ENCODE results near the gene PEX26.
"Not testable (repeated sequence)": the region's sequence is repeated elsewhere in the genome, so short reads cannot be mapped to it uniquely, and the experiment has no call there.

Gene PEX26

DNA sequence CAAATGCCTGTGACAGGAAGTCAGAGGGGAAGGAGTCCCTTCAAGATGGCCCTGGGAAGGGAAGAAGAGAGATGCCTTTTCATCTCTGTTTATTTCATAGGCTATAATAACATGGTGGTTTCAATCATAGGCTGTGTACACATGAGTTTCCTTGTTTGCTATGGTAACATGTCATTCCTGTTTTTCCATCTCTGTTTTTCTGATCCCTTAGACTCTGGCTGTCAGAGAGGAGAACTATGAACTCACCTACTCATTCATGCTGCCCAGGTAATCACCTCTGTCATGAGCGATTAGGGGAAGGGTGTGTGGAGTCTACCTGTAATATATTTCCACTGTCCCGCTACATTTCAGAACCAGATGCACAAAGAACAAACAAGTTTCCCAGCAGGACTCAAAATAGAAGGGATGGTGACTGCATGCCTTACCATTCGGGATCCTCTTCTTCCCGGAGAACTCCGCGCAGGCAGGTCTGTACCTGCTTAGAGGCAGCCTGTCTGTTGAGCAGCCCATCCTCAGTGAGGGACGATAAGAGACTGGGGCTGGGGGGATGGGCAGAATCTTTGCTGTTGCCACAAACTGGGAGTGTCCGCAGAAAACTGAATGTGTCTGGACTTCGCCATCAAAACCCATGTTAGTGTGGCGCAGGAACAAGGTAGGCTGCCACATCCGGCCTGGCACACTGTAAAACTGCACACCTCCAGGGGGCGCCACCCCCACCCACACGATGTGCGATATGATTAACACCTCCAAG, 7.1 kb upstream of the PEX26 start:
- no peak for DNase-seq (ENCODE audit: low read depth in 2 of 2, low spot score in 1 of 2)

- DNase-seq (ENCODE audit: low read depth in 2 of 2, low spot score in 1 of 2) = not testable (repeated sequence)
Measured at GRCh38 chr22:18071307-18071967, 6.4 kb upstream of the PEX26 start.

DNA sequence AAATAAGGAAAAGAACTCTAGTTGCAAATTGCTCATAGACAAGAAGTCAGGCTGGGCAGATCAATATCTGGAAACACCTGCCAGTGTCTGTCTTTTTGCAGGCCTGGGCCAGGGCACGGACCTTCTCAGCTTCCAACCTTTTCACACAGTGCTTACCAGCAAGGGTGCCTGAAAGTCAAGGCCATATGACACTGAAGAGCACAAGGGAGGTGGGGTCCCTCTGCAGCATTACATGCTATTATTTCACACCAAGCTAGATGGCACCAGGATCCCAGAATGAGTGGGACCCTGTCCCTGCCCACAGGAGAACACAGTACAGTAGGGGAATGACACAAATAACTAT, 5.9 kb upstream of the PEX26 start:
- no peak for DNase-seq (ENCODE audit: low read depth in 2 of 2, low spot score in 1 of 2)

GRCh38 chr22:18073467-18073866, 4.3 kb upstream of the PEX26 start:
- no peak for DNase-seq (ENCODE audit: low read depth in 2 of 2, low spot score in 1 of 2)

DNA sequence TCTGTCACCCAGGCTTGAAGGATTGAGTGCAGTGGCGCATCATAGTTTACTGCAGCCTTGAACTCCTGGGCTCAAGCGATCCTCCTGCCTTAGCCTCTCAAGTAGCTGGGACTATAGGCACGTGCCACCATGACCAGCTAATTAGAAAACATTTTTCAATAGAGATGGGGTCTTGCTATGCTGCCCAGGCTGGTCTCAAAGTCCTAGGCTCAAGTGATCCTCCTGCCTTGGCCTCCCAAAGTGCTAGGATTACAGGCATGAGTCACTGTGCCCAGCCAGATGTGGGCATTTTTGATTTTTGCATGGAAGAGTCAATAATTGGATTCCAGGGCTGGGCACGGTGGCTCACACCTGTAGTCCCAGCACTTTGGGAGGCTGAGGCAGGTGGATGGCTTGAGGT, 3.9 kb upstream of the PEX26 start:
- DNase-seq (ENCODE audit: low read depth in 2 of 2, low spot score in 1 of 2) = not testable (repeated sequence)

GRCh38 chr22:18075101-18075719, 2.6 kb upstream of the PEX26 start:
- DNase-seq (ENCODE audit: low read depth in 2 of 2, low spot score in 1 of 2) = no peak

- no peak for DNase-seq (ENCODE audit: low read depth in 2 of 2, low spot score in 1 of 2)
Measured at GRCh38 chr22:18075720-18076497, 1.9 kb upstream of the PEX26 start.

DNA sequence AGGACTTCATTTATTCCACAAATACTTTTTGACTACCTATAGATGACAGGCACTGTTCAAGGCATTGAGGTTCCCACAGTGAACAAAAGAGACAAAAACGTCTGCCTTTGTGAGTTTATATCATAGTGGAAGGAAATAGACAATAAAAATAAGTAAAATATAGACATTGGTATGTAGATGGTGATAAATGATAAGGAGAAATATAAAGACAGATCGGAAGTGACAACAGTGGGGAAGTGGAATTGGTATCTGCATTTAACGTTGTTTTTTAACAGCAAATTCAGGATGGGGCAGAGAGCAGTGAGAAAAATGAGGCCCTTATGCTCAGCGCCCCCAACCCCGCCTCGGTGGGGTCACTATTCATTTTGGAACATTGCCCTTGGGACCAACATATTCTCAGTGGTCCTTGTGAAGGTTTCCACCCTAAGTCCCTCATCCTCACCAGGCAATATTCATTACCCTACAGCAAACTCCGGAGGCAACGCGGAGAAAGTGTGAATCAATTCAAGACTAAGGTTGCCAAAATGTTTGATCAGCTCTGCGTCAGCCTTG, 627 bp upstream of the PEX26 start:
- DNase-seq (ENCODE audit: low read depth in 2 of 2, low spot score in 1 of 2) = no peak

DNA sequence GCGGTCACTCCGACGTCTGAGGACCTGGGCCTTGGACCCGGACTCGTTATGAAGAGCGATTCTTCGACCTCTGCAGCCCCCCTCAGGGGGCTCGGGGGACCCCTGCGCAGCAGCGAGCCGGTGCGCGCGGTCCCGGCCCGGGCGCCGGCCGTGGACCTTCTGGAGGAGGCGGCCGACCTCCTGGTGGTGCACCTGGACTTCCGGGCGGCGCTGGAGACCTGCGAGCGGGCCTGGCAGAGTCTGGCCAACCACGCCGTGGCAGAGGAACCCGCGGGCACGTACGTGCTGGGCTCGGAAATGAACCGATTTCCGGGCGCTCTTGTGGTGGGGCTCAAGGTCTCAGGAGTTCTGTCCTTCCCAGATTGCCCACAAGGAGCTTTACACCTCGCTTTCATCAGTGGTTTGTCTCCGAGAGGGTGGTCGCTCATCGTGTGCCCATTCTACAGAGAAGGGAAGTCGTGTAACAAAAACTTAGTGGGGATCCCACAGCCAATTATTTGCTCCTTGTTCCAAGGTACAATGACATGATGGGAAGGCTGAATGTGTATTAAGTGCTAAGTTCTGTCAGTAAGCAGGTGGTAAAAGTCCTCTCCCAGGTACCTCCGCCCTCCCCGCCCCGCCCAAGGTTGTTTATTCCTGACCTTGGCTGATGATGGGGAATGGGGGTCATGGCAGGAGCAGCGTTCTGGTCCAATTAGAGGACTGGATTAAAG, 695 bp downstream of the PEX26 start:
- DNase-seq (ENCODE audit: low read depth in 2 of 2, low spot score in 1 of 2) = no peak

DNA sequence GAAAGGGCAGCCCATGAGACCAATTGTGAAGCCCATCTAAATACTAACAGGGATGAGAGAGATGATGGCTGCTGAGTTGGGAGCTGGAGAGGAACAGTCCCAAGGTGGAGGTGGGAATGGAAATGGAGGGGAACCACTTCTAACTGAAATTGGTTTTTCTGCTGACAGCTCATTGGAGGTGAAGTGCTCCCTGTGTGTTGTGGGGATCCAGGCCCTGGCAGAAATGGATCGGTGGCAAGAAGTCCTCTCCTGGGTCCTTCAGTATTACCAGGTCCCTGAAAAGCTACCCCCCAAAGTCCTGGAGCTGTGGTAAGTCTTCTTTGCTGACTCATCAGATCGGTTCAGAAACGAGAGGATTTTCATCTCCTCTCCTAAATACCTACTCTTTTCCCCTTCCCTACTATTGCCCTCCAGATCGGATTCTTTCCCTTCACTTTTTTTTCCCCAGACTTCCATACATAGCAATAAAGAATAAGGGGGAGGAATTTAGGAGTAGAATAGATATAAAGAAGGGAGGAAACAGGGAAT, 2.0 kb downstream of the PEX26 start:
- DNase-seq (ENCODE audit: low read depth in 2 of 2, low spot score in 1 of 2) = no peak

DNA sequence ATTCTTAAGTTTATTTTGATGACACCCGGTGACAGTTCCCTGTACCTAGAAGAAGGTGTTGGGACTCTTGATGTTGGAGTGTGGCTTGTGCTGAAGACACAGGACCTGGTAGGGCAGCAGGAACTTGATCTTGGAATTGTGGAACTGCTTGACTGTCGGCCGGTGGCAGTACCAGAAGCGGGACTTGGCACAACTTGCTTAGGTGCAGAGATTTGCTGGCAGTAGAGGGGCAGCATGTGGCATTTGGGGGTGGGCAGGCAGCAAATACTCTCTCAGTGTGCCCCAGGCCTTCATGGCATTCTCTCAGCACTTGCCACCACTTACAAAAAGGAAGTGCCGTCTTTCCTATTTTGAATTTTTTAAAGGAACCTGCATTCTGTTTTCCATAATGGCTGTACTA, 3.6 kb downstream of the PEX26 start:
- no peak for DNase-seq (ENCODE audit: low read depth in 2 of 2, low spot score in 1 of 2)

- DNase-seq (ENCODE audit: low read depth in 2 of 2, low spot score in 1 of 2) = no peak
Measured at GRCh38 chr22:18082467-18082866, 4.7 kb downstream of the PEX26 start.

DNA sequence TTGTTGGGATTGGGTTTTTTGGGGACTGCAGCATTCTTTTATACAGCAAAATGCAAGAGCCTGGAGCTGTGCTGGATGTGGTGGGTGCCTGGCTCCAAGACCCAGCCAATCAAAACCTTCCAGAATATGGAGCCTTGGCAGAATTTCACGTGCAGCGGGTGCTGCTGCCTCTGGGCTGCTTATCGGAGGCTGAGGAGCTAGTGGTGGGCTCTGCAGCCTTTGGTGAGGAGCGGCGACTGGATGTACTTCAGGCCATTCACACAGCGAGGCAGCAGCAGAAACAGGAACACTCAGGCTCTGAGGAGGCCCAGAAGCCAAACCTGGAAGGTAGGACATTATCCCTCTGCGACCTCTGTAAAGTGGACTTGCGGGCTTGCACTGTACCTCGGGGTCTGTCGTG, 5.6 kb downstream of the PEX26 start:
- no peak for DNase-seq (ENCODE audit: low read depth in 2 of 2, low spot score in 1 of 2)

DNA sequence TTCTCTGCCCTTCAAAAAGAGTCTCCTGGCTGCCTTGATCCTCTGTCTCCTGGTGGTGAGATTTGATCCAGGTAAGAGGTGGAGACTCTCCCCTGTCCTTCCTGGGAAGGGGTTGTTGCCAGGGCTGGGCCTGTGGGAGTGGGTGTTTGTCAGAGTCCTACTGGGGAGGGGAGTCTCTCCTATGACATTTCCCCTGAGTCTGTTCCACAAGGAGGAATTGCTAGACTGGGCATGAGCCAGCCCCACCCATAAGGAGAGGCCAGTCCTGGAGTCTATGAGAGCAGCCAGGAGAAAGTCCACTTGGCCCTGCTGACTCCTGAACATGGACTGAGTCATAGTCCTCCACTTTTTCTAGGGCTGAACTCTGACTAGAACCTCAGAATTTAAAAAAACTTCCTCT, 7.4 kb downstream of the PEX26 start:
- DNase-seq (ENCODE audit: low read depth in 2 of 2, low spot score in 1 of 2) = no peak

- DNase-seq (ENCODE audit: low read depth in 2 of 2, low spot score in 1 of 2) = no peak
Measured at GRCh38 chr22:18087350-18087855, 9.6 kb downstream of the PEX26 start.

DNA sequence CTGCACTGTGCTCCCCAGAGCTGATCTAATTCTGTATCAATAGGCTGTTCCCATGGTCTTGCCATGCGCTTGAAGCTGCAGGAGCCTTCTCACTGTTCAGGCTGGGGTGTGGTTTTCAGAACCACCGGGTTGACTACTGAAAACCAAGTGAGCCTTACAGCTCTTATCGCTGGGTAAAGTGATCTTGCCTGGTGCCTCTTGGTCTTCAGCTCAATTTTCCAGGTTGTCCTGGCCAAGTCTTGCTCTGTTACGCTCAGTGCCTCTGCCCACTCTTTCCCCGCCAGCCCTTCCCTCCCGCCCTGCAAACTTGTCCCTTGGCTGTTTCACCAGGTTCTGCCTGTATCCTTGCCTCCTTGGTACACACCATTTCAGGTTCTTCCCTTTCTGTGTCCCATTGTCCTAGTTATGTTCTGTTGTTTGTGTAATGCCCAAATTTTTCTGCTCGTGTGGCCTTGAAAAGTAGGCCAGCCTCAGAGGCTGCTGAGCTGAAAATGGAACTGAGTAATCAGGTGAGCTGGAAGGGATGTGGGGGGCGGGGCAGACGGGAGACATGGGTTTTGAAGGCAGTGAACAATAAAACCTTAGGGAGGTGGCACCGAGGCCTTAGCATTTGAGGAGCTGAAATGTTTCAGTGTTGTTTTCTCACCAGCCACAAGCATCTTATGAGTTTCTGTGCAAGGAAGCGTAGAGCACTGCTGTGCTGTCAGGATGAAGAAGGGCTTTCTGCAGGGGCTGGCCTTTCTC, 11.2 kb downstream of the PEX26 start:
- no peak for DNase-seq (ENCODE audit: low read depth in 2 of 2, low spot score in 1 of 2)

- no peak for DNase-seq (ENCODE audit: low read depth in 2 of 2, low spot score in 1 of 2)
Measured at GRCh38 chr22:18090286-18090685, 12.5 kb downstream of the PEX26 start.

GRCh38 chr22:18091478-18091877, 13.7 kb downstream of the PEX26 start:
- no peak for DNase-seq (ENCODE audit: low read depth in 2 of 2, low spot score in 1 of 2)

DNA sequence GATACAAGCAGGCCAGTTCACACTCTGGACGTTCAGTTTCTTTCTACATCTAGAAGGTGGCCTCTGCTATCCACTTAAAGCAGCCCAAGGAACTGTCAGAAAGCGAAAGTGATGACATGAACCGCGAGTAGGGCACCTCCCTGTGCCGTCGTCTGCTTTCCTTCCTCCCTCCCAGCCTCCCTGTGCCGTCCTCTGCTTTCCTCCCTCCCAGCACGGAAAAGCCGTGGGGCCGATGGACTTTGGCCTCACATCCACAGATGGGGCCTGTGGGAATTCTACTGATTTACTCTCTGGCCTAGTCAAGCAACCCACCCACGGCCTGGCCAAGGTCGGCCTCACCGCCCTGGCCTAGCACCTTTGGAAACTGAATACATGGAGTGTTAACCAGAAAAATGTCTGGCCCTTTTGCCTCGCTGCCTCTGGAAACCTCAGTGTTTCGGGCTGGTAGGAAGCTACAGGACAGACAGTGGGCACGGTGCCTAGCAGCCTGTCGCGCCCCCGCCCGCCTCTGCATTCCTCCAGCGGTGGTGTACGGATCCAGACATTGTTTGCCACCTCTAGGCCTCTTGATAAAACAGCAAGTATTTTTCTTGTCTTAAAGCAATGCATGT, 14.2 kb downstream of the PEX26 start:
- no peak for DNase-seq (ENCODE audit: low read depth in 2 of 2, low spot score in 1 of 2)

Data from stimulated activated CD8-positive, alpha-beta memory T cell treated with anti-CD3 and anti-CD28 coated beads, Interleukin-4, amount 100 ng/mL, for 1 hour (primary cell).